Measurements from ENCODE around the gene ARSI.
"Not testable (repeated sequence)": the region's sequence is repeated elsewhere in the genome, so short reads cannot be mapped to it uniquely, and the experiment has no call there.

DNA sequence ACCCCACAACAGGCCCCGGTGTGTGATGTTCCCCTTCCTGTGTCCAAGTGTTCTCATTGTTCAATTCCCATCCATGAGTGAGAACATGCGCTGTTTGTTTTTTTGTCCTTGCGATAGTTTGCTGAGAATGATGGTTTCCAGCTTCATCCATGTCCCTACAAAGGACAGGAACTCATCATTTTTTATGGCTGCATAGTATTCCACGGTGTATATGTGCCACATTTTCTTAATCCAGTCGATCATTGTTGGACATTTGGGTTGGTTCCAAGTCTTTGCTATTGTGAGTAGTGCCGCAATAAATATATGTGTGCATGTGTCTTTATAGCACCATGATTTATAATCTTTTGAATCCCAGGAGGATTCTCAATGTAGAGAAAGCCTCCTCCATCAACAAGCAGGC is 54.2 kb downstream of the ARSI start:
- TF ChIP-seq, protein P1, sequence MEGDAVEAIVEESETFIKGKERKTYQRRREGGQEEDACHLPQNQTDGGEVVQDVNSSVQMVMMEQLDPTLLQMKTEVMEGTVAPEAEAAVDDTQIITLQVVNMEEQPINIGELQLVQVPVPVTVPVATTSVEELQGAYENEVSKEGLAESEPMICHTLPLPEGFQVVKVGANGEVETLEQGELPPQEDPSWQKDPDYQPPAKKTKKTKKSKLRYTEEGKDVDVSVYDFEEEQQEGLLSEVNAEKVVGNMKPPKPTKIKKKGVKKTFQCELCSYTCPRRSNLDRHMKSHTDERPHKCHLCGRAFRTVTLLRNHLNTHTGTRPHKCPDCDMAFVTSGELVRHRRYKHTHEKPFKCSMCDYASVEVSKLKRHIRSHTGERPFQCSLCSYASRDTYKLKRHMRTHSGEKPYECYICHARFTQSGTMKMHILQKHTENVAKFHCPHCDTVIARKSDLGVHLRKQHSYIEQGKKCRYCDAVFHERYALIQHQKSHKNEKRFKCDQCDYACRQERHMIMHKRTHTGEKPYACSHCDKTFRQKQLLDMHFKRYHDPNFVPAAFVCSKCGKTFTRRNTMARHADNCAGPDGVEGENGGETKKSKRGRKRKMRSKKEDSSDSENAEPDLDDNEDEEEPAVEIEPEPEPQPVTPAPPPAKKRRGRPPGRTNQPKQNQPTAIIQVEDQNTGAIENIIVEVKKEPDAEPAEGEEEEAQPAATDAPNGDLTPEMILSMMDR (conservative IDR thresholded peaks at IDR 0.05; ENCODE audit: low read depth, low read length): not testable (repeated sequence)
- TF ChIP-seq, protein P2, sequence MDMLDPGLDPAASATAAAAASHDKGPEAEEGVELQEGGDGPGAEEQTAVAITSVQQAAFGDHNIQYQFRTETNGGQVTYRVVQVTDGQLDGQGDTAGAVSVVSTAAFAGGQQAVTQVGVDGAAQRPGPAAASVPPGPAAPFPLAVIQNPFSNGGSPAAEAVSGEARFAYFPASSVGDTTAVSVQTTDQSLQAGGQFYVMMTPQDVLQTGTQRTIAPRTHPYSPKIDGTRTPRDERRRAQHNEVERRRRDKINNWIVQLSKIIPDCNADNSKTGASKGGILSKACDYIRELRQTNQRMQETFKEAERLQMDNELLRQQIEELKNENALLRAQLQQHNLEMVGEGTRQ (IDR thresholded peaks at IDR 0.05; ENCODE audit: low read depth, low read length): not testable (repeated sequence)
- TF ChIP-seq POLR2A (IDR thresholded peaks at IDR 0.05; ENCODE audit: low read depth, low read length); MAFK (IDR thresholded peaks at IDR 0.05; ENCODE audit: low read depth, low read length); SMC3 (IDR thresholded peaks at IDR 0.05; ENCODE audit: low read depth, low read length); RAD21 (IDR thresholded peaks at IDR 0.05; ENCODE audit: low read length); RFX5 (IDR thresholded peaks at IDR 0.05; ENCODE audit: low read depth, low read length): not testable (repeated sequence)
